H1 (cell line): Measurements from ENCODE around the gene MAFB.

Source experiments
- CBX5 ChIP-seq: fragments of 300-800, 300-1000 bp; sonication (generic); IDR thresholded peaks from 2 replicates; pipeline ENCODE4 v1.7.1; 2016; ENCODE audit warnings: antibody characterized with exemption, low read length, low read depth
- EGR1 ChIP-seq: IDR thresholded peaks from 2 replicates; pipeline ENCODE4 v1.6.1; 2011; ENCODE audit warnings: low read depth, low read length, borderline replicate concordance
- EZH2 ChIP-seq: fragments of 200-600 bp; sonication (generic); IDR thresholded peaks from 2 replicates; pipeline ENCODE4 v1.7.1; 2012; ENCODE audit warnings: low read depth, mild to moderate bottlenecking, moderate library complexity, low read length, inconsistent platforms; ENCODE audit not compliant: severe bottlenecking
- GABPA ChIP-seq: IDR thresholded peaks from 2 replicates; pipeline ENCODE4 v1.6.1; 2011; ENCODE audit warnings: mild to moderate bottlenecking, low read length, moderate library complexity, borderline replicate concordance; ENCODE audit not compliant: insufficient read depth
- GTF2F1 ChIP-seq: IDR thresholded peaks from 2 replicates; pipeline ENCODE4 v1.6.1; 2012; ENCODE audit warnings: low read depth, low read length, improper control_type of control experiment, borderline replicate concordance
- MAFK ChIP-seq: IDR thresholded peaks from 2 replicates; pipeline ENCODE4 v1.6.1; 2012; ENCODE audit warnings: low read depth, mild to moderate bottlenecking, improper control_type of control experiment, low read length
- POLR2A ChIP-seq, 2 experiments: IDR thresholded peaks; 1 replicate in 1 of 2; 2 replicates in 1 of 2; pipeline ENCODE4 v1.6.1; 2011; ENCODE audit warnings: low read depth in 2 of 2, low read length in 2 of 2, mild to moderate bottlenecking in 2 of 2; ENCODE audit errors: control extremely low read depth in 1 of 2
- POLR2AphosphoS5 ChIP-seq: IDR thresholded peaks from 2 replicates; pipeline ENCODE4 v1.6.1; 2011; ENCODE audit warnings: low read depth, low read length
- RAD21 ChIP-seq, 2 experiments: IDR thresholded peaks in 1 of 2; conservative IDR thresholded peaks in 1 of 2; 2 replicates each; pipeline ENCODE4 v1.6.1; 2011; ENCODE audit warnings: low read depth in 2 of 2, low read length in 2 of 2, improper control_type of control experiment in 1 of 2, inconsistent platforms in 1 of 2, mild to moderate bottlenecking in 1 of 2, moderate library complexity in 1 of 2
- SUZ12 ChIP-seq: fragments of 200-600 bp; sonication (generic); IDR thresholded peaks from 2 replicates; pipeline ENCODE4 v1.6.1; 2012; ENCODE audit warnings: mild to moderate bottlenecking, inconsistent platforms, low read length, moderate library complexity, mixed read lengths
- TF ChIP-seq, protein P1 (sequence below), 3 experiments: IDR thresholded peaks; 1 replicate in 2 of 3; 2 replicates in 1 of 3; pipeline versions ENCODE4 v1.5.1 to v1.6.1; 2011; ENCODE audit warnings: low read length in 3 of 3, mild to moderate bottlenecking in 3 of 3, inconsistent platforms in 2 of 3, low read depth in 1 of 3, moderate library complexity in 1 of 3; ENCODE audit not compliant: insufficient read depth in 1 of 3; ENCODE audit errors: control extremely low read depth in 1 of 3
- TF ChIP-seq, protein P2 (sequence below): IDR thresholded peaks from 2 replicates; pipeline ENCODE4 v1.6.1; 2012; ENCODE audit warnings: inconsistent platforms
- TF ChIP-seq, protein P3 (sequence below): IDR thresholded peaks from 2 replicates; pipeline ENCODE4 v1.6.1; 2011; ENCODE audit warnings: low read depth, mild to moderate bottlenecking, low read length; ENCODE audit not compliant: insufficient read depth

DNA sequence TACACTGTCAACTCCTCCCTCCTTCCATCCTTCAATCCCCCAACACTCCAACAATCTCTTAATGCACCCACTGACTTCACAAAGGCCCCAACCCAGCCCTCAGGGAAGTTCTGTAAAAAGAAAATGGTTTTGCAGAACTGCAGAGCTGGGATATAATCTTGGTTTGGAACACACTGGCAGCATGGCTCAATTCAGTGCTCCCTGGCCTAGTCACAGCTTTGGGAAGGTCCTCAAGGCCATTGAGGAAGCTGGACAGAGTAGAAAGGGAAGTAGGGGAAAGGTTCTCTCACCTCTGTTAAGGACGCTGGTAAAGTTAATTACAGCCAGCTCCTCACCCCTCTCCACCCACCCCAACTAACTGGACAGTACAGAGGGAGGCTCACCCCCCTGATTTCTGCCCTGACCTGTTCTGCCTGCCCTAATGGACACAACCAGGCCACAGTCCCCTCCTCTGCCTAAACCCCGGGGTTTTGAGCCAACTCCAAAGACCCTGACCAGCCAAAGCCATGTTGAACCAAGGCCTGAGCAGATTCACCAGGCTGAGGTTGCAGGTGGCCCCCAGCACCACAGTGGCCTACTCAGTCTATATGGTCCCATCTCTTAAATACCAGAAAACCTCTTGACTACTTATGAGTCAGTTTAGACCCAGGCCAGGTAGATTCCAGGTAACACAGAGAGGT, 49.2 kb downstream of the MAFB start:
- TF ChIP-seq POLR2A (IDR thresholded peaks at IDR 0.05; ENCODE audit: control extremely low read depth in 1 of 2, low read depth in 2 of 2, low read length in 2 of 2): no peak
- TF ChIP-seq POLR2AphosphoS5: no peak
- TF ChIP-seq, protein P1, sequence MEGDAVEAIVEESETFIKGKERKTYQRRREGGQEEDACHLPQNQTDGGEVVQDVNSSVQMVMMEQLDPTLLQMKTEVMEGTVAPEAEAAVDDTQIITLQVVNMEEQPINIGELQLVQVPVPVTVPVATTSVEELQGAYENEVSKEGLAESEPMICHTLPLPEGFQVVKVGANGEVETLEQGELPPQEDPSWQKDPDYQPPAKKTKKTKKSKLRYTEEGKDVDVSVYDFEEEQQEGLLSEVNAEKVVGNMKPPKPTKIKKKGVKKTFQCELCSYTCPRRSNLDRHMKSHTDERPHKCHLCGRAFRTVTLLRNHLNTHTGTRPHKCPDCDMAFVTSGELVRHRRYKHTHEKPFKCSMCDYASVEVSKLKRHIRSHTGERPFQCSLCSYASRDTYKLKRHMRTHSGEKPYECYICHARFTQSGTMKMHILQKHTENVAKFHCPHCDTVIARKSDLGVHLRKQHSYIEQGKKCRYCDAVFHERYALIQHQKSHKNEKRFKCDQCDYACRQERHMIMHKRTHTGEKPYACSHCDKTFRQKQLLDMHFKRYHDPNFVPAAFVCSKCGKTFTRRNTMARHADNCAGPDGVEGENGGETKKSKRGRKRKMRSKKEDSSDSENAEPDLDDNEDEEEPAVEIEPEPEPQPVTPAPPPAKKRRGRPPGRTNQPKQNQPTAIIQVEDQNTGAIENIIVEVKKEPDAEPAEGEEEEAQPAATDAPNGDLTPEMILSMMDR (IDR thresholded peaks at IDR 0.05; ENCODE audit: control extremely low read depth in 1 of 3, insufficient read depth in 1 of 3, low read depth in 1 of 3, low read length in 3 of 3): no peak
- TF ChIP-seq SUZ12: no peak
- no peak for TF ChIP-seq CBX5
- no peak for TF ChIP-seq GABPA
- TF ChIP-seq, protein P2, sequence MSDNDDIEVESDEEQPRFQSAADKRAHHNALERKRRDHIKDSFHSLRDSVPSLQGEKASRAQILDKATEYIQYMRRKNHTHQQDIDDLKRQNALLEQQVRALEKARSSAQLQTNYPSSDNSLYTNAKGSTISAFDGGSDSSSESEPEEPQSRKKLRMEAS: no peak
- no peak for TF ChIP-seq GTF2F1
- no peak for TF ChIP-seq EZH2
- TF ChIP-seq MAFK: no peak
- no peak for TF ChIP-seq EGR1
- TF ChIP-seq RAD21 (IDR thresholded peaks at IDR 0.05 in 1 of 2, conservative IDR thresholded peaks at IDR 0.05 in 1 of 2; ENCODE audit: low read depth in 2 of 2, low read length in 2 of 2): no peak
- TF ChIP-seq, protein P3, sequence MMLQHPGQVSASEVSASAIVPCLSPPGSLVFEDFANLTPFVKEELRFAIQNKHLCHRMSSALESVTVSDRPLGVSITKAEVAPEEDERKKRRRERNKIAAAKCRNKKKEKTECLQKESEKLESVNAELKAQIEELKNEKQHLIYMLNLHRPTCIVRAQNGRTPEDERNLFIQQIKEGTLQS: no peak
